Endothelial cell of hepatic sinusoid (primary cell): Measurements from ENCODE around the gene ELL.

ENCODE experiments used
- in situ Hi-C: cut with HindIII; loops from 2 replicates; pipeline ENCODE4 v1.10.0; 2017; ENCODE audit warnings: low sequenced_read_pairs

Gene ELL

DNA sequence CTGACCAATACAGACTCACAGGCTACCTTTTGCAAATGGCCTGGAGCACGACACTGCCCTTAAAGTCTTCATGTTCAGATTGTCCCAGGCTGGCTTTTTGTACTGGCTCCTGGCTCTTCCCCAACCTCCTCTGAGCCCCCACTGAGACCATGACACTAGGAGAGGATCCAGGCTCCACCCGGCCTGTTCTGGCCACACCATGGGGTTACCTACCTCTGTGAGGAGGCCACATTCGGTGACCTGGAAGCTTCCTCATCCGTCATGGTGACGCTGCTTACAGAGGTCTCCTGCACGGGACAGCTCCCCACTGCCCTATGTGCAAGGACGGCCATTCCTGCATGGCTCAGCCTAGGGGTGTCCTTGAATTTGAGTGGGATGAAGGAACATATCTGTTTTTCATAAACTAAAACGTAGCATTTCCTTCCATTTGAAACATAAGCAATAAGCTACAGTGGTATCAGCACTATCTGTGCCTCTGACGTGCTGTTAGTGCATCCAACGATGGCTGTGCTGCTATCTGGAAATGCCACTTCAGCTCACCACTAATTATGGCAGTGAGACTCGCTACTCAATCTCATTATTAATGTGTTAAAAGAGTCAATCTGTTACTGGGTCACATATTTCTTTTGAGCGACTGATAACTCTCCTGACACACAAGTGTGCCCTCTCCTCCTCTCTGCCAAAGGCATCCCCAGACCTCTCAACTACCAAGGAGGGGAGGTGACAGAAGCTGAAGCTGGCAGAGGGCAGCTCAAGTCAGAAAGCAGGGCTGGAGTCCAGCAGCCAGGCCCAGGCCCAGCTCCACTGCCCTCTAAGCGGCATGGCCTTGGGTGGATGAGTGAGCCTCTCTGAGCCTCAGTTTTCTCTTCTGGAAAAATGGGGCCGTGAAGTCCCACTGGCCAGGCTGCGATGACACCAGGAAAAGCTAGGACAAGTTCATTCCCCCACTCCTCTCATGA is 29.6 kb downstream of the ELL start:
- in situ Hi-C loops, result no loop called here

DNA sequence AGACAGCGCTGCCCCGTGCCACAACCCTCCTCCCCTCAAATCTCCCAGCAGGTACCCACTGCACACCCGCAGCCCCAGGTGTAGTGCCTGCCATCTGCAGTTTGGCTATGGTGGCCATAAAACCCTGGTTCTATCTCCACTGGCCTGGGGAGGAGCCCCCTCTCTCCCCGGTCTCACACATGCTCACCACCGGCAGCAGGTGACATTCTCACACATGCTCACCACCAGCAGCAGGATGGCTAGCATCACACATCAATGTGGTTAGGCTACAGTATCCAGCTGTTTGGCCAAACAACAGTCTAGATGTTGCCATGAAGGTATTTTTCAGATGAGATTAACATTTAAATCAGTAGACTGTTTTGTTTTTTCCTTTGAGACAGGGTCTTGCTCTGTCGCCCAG is 31.1 kb downstream of the ELL start:
- in situ Hi-C loops, result no loop called here

DNA sequence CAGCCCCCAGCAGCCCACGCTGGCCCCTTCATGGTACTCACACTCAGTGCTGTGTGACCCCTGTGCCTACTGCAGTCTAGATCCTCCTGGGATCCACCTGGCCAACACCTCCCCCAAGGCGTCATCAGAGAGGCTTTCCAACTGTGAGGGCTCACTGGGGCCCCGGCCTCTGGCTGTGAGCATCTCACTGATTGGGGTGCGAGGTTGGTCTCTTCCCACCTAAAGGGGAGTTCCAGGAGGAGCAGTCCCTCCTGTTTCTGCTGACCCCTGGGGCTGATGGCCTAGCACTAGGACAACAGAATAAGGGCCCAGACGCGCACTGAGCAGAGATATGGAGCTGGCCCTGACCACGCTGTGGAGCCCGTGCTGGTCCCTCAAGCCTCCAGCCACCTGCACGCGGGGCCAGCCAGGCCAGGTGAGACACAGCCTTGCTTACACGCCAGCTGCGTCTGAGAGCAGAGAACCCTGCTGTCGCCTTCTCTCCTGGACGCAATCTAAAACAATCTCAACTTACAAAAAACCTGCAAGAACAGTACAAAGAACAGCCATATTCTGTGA is 32.2 kb downstream of the ELL start:
- in situ Hi-C loops, result loop anchor here (5.0 kb wide), 1 partner anchor 53 kb away; the partner anchor contains the start of gene FKBP8

DNA sequence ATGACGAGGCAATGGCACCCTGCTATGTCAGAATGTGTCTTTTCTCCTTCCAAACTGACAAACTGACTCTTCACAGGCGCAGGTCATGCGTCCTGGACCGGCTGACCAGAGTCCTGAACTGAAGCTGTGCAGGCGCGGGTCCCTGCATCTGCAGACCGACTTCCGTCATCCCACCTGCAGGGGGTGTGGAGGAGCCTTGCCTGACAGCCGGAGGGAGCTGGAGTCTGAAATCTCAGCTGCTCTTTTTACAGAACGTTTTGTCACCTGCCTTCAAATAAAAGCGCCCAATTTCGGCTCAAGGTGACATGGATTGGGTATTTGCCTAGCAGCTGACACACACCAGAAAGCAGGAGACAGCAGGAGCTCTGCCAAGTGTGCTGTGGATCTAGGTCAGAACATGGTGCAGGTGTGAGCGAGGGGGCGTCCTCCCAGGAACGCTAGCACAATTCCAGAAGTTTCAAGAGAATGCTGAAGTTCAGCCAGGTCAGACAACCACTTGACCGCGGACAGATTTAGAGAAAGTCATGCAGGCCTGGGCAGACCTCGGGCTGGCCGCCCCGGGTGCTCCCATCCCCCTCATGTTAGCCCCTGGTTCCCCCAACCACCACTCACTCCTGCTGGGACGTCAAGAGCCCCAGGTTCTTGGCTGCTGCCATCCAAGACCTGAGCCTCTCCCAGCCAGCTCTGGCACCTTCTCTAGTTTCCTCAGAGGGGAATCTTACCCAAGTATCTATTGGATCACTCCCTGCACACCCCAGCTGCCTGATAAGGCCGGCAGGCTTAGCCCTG is 32.8 kb downstream of the ELL start:
- in situ Hi-C loops, result loop anchor here (5.0 kb wide), 1 partner anchor 53 kb away; the partner anchor contains the start of gene FKBP8

DNA sequence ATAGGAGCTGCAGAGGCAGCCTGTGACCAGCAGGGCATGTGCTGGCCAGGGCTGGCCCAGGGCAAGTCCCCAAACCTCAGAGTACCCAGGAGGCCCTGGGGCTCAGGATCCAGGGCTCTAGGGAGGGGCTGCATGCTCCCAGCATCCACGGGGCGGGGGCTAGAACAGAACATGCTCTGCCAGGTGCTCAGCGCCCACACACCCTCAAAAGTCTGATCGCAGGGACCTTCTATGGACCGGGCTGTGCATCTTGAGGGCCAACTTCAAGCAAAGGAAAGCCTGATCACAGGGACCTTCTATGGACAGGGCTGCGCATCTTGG is 33.5 kb downstream of the ELL start:
- in situ Hi-C loops, result loop anchor here (5.0 kb wide), 1 partner anchor 54 kb away; the partner anchor contains the start of gene FKBP8

DNA sequence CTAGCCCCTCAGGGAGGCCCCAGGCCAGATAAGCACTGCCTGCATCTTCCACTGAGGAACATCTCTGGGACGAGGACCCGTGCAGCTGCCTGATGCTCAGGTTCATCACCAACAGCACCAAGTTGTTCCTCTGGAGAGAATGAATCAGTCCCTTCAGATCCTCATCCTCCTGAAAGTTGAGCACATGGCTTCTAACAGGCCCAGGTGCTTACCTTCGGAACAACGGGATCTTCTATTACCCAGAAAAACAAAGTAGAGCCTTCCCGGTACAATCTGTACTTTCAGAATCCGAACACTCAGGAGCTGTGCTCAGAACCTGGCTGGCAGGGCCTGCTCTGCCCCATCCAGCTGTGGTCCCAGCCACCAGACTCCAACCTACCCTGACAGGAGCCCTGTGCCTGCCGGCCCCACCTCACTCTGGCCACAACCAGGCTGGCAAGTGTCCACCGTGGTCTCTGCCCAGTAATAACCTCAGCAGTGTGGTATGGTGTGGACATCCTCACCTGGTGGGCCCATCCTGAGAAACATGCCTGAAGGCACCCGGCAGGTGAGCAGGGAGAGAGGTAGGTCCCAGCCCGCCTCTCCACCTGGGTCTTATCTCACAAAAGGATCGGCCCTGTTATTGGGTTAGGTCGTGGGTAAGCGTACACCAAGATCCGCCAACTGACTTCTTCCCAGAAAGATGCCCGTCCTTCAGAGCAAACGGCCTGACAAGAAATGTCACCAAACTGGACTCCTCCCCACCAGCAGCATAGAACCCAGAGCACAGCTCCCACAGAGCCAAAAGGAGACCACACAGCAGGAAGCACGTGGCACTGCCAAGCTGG is 34.1 kb downstream of the ELL start:
- in situ Hi-C loops, result loop anchor here (5.0 kb wide), 1 partner anchor 55 kb away; the partner anchor contains the start of gene FKBP8

DNA sequence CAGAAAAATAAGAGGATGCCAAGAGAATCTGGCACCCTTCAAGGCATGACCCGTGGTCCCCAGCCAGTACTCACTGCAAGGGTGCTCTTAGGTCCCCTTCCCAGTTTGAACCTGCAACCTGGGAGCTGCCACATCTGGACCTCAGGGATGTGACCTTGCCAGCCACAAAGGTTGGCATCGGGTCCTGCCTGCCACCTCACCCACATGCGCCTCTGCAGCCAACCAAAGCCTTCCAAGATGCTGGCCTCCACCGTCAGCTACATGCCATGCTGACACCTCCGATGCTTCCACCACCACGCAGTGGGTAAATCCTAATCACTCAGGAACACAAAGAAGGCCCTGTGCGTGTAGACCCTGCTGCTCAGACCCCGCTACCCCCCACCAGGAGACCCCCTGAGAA is 35.1 kb downstream of the ELL start:
- in situ Hi-C loops, result loop anchor here (5.0 kb wide), 1 partner anchor 56 kb away; the partner anchor contains the start of gene FKBP8

DNA sequence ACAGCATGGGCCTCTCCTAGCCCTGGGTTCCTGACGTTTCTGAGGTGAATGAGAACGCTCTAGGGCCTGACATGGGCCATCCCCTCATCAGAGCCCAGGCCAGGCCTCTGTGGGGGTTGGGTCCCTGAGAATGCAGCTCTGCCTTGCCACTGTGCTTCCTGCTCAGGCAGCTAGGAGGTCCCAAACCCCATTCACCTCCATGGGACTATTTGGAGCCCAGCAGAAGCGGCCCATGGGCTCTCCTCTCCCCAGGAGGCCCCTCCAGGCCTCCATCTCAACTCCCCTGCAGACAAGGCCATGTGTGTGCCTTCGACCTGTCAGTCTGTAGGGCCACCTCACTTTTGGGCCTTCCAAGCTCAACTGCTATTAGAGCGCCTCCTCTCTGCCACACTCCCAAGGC is 36.9 kb downstream of the ELL start:
- in situ Hi-C loops, result loop anchor here (5.0 kb wide), 1 partner anchor 57 kb away; the partner anchor contains the start of gene FKBP8

DNA sequence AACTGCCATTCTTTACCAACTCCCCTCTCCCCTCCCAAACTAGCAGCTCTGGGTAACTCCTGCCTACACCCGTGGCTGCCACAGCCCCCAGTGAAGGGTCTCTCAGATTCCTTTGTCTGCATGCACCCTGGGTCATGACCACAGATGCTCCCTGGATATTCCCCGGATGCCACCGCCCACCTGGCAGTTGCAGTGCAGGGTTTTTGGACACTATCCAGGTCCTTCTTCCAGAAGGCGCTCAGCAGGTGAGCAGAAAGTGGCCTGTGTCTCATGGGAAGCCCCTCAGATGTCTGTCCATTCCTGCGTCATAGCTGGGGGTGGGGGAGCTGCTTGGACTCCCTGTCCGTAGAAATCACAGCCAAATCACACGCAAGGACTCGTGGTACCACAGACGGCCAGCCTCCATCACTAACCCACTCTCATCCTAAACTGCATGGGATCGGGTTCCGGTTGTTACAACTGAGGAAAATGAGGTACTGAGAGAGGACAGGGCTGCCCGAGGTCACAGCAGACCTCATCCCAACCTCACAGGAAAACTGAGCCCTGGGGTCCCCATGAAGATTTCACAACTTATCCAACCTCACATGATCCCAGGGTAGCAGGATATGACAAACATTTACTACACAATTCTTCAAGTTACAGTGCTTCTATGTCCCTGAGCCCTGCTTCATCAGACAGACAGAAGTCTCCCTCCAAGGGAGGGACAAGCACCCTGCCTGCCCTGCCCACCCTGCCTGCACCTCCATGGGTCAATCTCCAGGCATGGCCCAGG is 38.6 kb downstream of the ELL start:
- in situ Hi-C loops, result no loop called here

DNA sequence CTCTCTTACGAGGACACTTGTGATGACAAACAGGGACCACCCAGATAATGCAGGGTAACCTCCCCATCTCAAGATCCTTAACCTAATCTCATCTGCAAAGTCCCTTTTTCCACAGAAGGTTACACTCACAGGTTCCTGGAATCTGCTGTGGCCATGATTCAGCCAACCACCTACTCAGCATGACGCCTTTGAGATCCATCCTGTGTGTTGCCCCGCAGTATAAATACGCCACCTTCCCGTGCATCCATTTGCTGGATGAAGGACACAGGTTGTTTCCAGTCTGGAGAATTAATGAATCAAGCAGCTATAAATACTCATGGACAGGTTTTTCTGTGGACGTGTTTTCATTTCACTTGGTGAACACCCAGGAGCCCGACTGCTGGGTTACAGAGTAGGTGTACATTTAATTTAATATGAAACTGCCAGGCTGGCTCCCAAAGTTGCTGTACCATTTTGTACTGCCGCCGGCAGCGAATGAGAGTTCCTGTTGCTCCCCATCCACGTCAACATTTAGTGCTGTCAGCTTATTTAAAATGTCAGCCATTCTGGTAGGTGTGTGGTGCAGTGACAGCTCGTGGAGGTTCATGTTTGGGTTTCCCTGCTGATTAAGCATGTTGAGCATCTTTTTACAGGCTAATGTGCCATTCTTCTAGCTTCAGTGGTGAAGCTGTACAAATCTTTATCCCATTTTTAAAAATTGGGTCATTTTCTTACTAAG is 40.2 kb downstream of the ELL start:
- in situ Hi-C loops, result no loop called here

DNA sequence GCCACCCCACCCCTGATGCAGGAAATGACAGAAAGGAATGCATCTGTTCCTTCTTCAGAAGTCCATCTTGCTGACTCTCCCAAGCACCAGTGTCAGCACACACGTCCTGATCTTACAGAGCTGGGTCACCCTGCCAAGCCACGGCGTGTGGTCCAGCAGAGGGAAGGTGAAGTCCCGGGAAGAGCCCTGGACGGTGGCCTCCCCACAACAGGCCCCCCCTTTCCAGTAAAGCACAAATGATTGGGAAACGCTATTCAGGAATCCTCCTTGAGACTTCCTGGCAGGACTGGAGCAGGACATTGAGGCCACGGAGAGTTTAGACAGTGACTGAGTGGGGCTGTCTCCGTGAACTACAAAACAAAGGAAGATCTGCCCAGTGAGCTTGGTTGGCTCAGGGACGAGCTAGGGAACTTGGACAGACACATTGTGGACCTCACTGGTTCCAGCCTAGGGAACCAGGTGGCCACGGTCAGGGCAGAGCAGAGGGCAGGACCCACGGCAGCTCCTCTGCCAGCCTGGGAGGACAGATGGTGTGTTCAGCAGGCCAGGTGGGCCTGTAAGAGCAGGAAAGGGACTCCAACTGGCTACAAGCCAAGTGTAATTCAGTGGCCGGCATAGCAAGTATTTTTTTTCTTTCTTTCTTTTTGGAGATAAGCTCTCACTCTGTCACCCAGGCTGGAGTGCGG is 41.7 kb downstream of the ELL start:
- in situ Hi-C loops, result no loop called here

DNA sequence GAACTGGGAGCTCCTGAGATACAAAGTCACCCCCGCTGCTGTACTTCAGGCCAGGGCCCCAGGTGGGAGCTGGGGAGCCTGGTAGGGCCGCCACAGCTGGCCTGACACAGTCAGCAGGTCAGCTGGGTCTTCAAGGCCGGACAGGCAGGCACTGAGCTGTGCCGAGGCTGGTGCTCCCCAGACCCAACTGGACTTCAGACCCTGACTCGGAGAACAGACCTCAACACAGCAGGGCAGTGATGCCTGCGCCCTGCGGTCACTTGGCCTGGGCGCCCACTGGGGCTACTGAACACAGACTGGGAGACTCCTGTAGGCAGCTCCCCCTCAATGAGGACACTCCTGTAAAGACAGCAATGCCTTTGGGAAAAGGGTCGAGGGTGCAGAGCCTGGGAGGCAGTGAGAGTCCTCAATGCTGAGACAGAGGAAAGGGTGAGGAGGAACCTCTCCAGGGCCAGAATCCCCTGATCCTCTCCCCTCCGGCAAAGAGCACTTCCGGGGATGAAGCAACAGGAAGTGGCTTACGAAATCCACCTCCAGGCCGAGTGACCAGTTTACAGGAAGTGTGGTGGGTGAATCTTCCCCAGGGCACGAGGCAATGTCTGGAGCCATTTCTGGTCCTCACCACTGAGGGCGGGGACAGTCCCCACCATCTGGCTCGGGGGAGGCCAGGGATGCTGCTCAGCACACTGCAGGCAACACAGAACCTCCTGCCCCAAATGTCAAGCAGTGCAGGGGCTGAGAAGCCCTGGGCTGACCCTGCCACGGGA is 43.1 kb downstream of the ELL start:
- in situ Hi-C loops, result no loop called here

DNA sequence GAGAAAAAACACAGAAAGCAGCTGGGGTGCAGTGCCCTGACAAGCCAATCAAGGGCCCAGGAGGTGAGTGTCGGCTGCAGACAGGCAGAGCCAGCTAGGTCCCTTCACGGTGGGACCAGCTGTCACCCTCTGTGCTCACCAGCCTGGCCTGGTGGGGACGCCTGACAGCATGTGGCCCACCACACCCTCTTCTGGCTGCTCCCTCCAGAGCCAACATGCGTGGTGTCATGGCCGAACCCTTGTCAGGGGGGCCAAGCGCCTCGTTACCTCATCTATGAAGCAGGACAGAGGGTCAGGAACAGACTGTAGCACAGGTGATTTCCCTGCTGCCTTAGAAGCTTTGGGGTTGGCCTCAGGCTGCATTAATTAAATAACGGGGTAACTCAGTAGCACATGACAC is 43.9 kb downstream of the ELL start:
- in situ Hi-C loops, result no loop called here

DNA sequence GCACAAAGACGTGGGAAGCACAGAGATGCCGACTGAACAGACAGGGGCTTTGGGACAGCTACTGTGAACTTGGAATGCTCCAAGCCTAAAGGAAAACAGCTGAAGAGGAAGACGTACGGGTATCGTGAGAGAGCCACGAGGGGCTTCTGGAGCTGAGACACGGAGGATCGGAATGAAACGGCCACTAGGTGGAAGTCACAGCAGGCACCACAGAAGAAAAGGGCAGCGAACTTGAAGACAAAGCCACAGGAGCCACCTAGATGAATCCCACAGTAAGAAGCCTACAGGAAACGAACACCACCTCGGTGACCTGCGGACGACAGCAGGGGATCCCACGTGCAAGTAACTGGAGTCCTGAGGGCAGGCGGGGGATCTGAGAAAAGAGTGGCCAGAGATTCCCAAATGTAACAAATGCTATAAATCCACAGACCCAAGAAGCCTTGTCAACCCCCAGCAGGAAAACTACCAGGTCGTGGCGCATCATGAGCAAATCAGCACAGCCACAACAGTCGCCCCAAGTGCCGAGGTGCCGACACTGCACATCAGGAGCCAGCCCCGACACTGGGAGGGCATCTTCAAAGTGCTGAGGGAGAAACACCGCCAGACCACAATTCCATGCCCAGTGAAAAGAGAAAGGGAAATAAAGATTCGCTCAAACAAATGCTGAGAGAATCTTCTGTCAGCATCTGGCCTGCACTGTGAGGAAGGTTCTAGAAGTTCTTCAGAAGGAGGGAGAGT is 44.7 kb downstream of the ELL start:
- in situ Hi-C loops, result no loop called here

DNA sequence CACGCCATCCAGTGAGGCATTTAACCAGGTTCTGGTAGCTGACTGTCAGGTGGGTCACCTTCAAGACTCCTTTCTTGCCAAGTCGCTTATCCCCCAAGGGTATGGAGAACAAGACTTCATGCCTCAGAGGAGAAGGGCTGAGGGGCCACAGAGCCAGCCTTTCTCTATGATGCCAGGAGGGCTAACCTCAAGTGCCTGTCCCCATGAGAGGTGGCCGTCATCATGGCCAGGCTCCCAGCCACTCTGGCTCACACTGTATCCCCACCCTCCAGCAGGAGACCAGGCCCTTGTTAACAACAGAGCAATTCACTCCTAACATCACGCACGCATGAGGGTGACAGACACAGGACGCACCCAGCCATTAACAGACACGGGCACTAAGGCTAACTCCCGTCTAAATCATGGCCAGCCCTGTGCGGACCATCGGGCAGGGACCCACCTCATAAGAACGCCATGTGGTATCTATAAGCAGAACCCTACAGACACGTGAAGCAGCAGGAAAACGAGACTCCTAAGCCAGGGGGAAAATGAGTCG is 45.3 kb downstream of the ELL start:
- in situ Hi-C loops, result no loop called here

DNA sequence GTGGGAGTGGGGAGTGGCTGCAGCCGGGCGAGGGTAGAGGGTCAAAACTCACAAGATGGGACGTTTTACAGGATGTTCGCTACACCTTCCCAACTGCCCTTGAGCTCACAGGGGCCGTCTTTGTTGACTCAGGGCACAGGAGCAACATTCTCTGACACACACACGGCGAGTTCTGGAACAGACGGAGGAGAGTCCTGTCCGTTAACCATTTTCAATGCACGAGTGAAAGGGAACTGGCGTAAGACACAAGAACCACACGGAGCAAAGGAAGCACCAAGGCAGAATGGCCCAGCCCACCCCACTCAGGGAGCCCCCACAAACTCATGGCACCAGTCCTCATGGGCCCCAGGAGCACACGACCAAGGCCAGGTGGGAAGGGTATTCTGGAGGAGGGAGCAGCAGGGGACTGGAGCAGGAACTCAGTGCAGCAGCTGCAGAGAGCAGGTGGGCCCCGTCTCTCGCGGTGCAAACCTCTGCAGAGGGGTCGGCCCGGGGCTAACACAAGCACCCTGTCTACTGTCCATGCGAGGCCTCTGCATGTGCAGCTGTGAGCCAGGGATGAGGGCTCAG is 46.0 kb downstream of the ELL start:
- in situ Hi-C loops, result no loop called here
